ENCODE measurements around the gene CCL22. TPM values are rescaled to one million over a fixed set of nuclear protein-coding genes. Genes with fewer than 3 reads are reported as not detected.
"Not testable (repeated sequence)": the region's sequence is repeated elsewhere in the genome, so short reads cannot be mapped to it uniquely, and the experiment has no call there.

CCL22 gene
- total RNA-seq, 1 experiment from 2014 or later = not detected

GRCh38 chr16:57373117-57373947 lies 14.7 kb downstream of the CCL22 start:
- H3K4me3 ChIP-seq (ENCODE audit: low read depth, low read length, poor library complexity, severe bottlenecking) = no peak overlapping the region
- BruUV-seq (replicated peaks) = no TSS peak
- no peaks in the 10 kb centered on the region for H3K36me3 ChIP-seq (ENCODE audit: insufficient read depth, low read length, poor library complexity, severe bottlenecking)
- no peaks in the 10 kb centered on the region for H3K9me3 ChIP-seq (ENCODE audit: low read depth, low read length, poor library complexity, severe bottlenecking)
- H3K27me3 ChIP-seq (replicated peaks; ENCODE audit: insufficient read depth, low read depth, low read length, poor library complexity) = no peaks in the 10 kb centered on the region
- peaks cover 7% of the 10 kb centered on the region for H3K4me1 ChIP-seq (ENCODE audit: insufficient read depth, low read length, poor library complexity, severe bottlenecking)
- ChIA-PET POLR2A (ENCODE audit: low non-redundant PET) (no interaction called here), CTCF (no interaction called here)
- no peak overlapping the region for H3K27ac ChIP-seq (ENCODE audit: low read depth, low read length, poor library complexity, severe bottlenecking)
- no peak for TF ChIP-seq CTCF (conservative IDR thresholded peaks at IDR 0.05; ENCODE audit: low read depth, low read length)
- no peak for TF ChIP-seq EZH2 (IDR thresholded peaks at IDR 0.05; ENCODE audit: borderline replicate concordance, low read depth, low read length, poor library complexity, severe bottlenecking)
- intact Hi-C loops (cut with micrococcal nuclease; ENCODE audit: unreplicated experiment) = no loop called here
- DNase-seq (ENCODE audit: low spot score) = no peak

- no peaks in the 10 kb centered on the region for H3K27me3 ChIP-seq (replicated peaks; ENCODE audit: insufficient read depth, low read depth, low read length, poor library complexity)
- no TSS peak for BruUV-seq (replicated peaks)
- H3K36me3 ChIP-seq (ENCODE audit: insufficient read depth, low read length, poor library complexity, severe bottlenecking) = no peaks in the 10 kb centered on the region
- no peak for DNase-seq (ENCODE audit: low spot score)
- TF ChIP-seq EZH2 (IDR thresholded peaks at IDR 0.05; ENCODE audit: borderline replicate concordance, low read depth, low read length, poor library complexity, severe bottlenecking) (no peak), CTCF (conservative IDR thresholded peaks at IDR 0.05; ENCODE audit: low read depth, low read length) (no peak)
- no peak overlapping the region for H3K4me3 ChIP-seq (ENCODE audit: low read depth, low read length, poor library complexity, severe bottlenecking)
- H3K4me1 ChIP-seq (ENCODE audit: insufficient read depth, low read length, poor library complexity, severe bottlenecking) = peaks cover 7% of the 10 kb centered on the region
- ChIA-PET POLR2A (ENCODE audit: low non-redundant PET) (no interaction called here), CTCF (no interaction called here)
- no peak overlapping the region for H3K27ac ChIP-seq (ENCODE audit: low read depth, low read length, poor library complexity, severe bottlenecking)
- no peaks in the 10 kb centered on the region for H3K9me3 ChIP-seq (ENCODE audit: low read depth, low read length, poor library complexity, severe bottlenecking)
- intact Hi-C loops (cut with micrococcal nuclease; ENCODE audit: unreplicated experiment) = no loop called here
These were observed 15.5 kb downstream of the CCL22 start for GRCh38 chr16:57374067-57374534.

DNA sequence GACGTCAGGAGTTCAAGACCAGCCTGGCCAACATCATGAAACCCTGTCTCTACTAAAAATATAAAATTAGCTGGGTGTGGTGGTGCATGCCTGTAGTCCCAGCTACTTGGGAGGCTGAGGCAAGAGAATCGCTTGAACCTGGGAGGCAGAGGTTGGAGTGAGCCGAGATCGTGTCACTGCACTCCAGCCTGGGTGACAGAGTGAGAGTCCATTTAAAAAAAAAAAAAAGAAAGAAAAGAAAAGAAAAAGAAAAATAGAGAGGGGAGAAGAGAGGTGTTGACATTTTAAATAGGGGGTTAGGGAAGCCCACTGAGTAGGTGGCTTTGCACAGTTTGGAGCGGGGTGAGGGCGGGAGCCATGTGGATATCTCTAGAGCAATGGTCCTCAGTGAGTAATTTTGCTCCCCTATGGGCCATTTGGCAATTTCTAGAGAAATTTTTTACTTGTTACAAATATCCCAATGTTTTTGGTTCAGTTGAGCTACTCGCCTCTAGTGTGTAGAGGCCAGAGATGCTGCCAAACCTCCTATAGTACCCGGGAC lies 16.4 kb downstream of the CCL22 start:
- BruUV-seq (replicated peaks); H3K27ac ChIP-seq (ENCODE audit: low read depth, low read length, poor library complexity, severe bottlenecking); intact Hi-C loops (cut with micrococcal nuclease; ENCODE audit: unreplicated experiment); H3K36me3 ChIP-seq (ENCODE audit: insufficient read depth, low read length, poor library complexity, severe bottlenecking); DNase-seq (ENCODE audit: low spot score); H3K27me3 ChIP-seq (replicated peaks; ENCODE audit: insufficient read depth, low read depth, low read length, poor library complexity); H3K9me3 ChIP-seq (ENCODE audit: low read depth, low read length, poor library complexity, severe bottlenecking); H3K4me1 ChIP-seq (ENCODE audit: insufficient read depth, low read length, poor library complexity, severe bottlenecking); H3K4me3 ChIP-seq (ENCODE audit: low read depth, low read length, poor library complexity, severe bottlenecking); POLR2A ChIA-PET (ENCODE audit: low non-redundant PET); CTCF ChIA-PET: not testable (repeated sequence)
